GM21526 (cell line): ENCODE data around the gene DSCAM.
"Not testable (repeated sequence)": the region's sequence is repeated elsewhere in the genome, so short reads cannot be mapped to it uniquely, and the experiment has no call there.

Experiments used
- ATAC-seq: cut with Tn5 transposase; IDR thresholded peaks from one replicate; pipeline ENCODE4 v1.9.1; 2021; ENCODE audit warnings: moderate library complexity; ENCODE audit not compliant: unreplicated experiment, low FRiP score

DSCAM gene

DNA sequence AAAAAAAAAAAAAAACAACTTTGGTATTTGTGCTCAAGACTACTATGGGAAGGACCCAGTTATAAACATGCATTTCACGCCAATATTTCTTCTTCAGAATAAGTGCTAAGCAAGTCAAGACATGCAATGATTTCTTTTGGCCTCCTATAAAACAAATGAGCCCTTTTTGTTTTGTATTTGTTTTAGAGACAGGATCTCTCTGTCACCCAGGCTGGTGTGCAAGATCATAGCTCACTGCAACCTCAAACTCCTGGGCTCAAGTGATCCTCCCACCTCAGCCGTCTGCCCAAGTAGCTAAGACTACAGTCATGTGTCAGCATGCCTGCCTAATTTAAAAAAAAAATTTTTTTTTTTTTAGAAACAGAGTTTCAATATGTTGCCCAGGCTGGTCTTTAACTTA, 631.0 kb downstream of the DSCAM start:
- no peak for ATAC-seq

DNA sequence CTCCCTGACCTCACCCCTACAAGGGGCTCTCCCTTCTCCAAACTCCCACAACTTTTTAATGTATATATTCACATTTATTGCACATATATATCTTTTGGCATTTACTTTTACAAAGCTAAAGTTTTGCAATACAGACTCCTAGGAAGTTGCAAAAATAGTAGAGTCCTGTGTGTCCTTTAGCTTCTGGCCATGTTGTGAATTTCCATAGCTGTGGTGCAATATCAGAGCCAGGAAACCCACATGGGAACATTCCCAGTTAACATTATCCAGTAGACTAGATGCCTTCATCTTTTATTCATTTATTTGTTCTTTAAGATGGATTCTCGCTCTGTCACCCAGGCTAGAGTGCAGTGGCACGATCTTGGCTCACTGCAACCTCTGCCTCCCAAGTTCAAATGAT, 636.7 kb downstream of the DSCAM start:
- no peak for ATAC-seq

DNA sequence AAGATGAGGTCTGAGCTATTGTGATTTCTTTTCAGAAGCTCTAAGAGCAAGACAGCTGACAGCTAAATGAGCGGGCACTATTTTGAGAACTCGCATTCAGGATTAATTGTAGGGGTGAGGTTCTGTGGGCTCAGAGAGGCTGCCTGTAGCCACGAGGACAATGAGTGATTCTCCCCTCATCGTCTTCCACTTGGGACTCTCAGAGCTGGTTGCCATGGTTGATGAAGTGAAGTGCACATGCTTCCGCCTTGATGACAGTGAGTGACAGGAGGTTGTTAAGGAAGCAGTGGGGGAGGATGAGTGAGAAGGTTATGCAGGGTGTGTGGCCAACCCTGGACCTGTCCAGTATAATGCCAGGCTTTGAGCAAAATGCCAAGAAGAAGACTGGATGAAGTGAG, 638.0 kb downstream of the DSCAM start:
- no peak for ATAC-seq

DNA sequence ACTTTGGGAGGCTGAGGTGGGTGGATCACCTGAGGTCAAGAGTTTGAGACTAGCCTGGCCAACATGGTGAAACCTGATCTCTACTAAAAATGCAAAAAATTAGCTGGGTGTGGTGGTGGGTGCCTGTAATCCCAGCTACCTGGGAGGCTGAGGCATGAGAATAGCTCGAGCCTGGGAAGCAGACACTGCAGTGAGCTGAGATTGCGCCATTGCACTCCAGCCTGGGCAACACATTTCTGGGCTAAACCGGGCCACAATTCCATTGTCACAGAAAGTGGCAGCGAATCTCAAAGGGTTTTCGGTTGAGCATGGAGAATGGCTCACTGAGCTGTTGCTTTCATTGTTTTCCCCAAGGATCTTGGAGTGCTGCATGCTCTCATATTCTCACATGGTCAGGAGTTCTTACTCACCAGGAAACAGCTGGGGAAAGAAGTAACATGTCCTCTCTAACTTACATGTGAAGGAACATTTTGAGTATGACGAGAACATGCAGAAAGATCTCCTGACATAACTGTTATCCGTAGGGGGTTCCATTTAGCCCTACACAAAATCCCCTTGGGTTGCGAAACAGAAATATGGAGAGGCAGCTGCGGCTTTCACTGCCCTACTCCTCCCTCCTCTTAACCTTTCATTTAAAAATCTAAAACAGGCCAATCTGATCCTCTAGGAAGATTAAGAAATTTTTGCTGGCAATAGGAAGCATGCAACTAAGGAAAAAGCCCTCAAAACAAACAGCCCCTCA, 638.6 kb downstream of the DSCAM start:
- no peak for ATAC-seq

DNA sequence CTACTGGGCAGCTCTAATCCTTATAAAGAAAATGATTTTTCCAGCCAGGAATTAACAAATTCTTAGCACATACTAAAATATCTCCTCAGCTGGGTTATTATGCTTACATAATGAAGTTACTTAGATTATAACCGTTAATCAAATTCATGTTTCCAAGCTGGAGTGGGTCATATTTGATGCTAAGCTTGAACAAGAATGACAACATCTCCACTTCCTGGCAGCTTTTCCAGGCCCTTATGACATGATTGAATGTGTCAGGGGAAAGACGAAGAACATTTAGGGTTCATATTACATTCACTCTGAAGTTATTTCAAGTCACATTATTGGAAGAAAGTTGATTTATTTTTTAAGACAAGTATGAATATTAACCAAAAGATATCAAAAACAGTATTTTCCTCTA, 646.0 kb downstream of the DSCAM start:
- ATAC-seq, result no peak

DNA sequence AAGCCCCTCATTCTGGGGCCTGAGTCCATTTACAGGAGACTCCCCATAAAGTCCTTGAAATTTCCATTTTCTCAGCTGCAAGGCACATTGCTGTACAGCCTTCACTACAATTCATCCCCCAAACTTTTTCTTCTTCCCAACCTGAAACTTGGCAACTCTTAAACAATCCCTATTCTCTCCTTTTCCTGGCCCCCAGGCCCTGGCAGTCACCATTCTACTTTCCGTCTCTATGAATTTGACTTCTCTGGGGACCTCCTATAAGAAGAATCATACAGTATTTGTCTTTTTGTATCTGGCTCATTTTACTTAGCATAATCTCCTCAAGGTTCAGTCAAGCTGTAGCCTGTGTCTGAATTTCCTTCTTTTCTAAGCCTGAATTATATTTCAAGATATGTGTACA, 646.8 kb downstream of the DSCAM start:
- ATAC-seq, result no peak

DNA sequence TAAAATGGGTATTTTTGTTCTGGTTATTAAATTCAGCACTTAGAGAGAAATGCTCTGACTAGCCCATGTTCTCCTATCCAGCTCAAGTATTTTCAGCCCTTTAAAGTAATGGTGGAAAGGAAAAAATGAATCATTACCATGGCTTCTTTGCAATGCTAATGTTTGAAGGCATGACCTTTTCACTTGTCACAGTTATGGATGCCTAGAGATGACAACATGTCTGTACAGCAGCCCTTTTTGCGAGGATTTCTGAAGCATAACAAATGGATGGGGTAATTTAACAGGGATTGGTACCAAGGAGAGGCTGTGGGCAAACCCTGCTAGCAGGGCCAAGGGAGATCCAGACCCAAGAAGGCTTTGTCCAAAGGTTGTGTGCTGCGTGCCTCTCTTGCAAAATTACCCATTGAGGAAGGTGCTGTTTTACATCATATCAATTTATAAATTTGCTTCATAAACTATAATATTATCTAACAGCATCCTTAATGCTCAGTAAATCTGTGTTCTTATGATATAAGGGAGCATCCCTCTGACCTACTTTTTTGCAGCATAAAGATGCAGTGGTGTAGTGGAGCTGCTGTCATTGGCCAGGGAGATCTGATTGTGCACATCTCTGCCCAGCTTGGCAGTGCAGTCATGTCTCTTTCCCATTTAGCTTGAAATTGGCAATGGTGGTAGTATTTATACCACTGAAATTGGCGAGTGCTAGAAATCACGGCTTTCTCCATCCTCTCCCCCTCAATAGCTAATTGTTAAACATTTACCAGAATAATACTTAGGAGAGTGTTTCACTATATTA, 652.6 kb downstream of the DSCAM start:
- no peak for ATAC-seq

DNA sequence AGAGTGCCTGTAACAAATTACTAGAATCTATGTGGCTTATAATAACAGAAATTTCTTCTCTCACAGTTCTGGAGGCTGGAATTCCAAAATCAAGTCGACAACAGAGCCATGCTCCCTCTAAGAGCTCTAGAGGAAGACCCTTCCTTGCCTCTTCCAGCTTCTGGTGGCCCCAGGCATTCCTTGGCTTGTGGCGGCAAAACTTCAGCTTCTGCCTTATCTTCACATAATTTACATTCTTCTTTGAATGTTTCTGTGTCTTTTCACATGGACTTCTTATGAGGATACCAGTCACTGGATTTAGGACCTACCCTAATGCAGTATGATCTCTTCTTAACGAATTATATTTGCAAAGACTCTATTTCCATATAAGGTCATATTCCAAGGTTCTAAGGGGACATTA, 655.3 kb downstream of the DSCAM start:
- no peak for ATAC-seq

DNA sequence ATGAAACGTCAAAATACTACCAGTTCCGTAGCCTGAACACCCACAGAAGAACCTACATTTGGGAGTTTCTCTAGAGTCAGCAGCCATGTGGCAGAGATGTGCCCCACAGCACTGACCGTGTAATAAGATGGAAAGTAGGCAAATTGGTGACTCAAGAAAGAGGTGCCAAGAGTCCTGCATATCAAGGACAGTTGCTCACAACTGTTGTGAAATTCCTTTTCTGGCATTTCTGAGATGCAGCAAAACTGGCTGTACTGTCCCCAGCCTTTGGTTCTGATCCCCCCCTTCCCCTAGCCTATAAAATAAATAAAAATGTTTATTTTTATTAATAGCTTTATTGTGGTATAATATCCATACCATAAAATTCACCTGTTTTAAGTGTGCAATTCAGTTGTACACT, 655.8 kb downstream of the DSCAM start:
- no peak for ATAC-seq

DNA sequence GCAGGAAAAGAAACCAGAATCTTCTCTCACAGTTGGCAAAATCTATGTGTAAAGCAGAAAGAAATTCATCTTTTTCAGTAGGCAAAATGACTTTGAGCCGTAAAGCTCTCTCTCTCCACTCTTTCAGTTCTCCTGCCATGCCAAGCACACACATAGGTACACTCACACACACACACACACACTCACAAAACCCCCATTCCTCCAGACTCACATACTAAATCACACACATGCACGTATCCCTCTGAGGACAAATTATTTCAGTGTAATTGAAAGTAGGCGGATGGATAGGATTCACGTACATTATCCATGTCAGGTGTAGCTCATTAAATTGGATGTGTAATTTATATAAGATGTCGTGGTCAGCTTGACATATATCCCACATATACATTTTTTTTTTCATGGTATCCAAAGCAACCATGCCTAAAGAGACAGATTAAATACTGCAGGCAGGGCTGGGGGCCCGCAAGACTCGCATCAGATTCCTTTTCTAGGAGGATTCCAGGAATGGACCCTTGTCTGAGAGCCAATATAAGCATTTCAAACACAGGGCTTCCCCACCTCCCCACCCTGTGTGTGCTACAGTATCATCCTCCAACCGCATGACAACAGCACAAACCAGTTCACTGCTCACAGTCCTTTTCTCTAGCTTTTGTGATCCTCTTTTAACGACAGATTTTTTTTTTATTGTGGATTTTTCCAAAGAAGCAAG, 658.9 kb downstream of the DSCAM start:
- ATAC-seq, result no peak

DNA sequence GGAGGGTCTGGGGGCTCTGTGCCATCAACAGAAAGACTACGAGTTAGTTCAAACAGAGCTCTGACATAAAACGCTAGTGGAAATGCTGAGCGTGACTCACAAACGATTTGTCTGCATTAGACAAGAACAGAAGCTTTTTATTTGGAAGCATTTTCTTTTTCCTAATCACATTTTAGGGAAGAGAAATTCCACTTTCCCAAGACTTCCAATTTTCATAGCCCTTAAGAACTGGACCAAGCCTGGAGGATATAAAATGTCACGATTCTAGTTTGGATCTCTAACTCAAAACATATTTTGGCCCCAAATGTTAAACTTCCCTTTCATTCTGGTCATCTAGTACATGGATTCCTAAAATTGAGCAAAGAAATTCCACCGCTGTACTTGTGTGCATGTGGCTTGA, 659.7 kb downstream of the DSCAM start:
- no peak for ATAC-seq

DNA sequence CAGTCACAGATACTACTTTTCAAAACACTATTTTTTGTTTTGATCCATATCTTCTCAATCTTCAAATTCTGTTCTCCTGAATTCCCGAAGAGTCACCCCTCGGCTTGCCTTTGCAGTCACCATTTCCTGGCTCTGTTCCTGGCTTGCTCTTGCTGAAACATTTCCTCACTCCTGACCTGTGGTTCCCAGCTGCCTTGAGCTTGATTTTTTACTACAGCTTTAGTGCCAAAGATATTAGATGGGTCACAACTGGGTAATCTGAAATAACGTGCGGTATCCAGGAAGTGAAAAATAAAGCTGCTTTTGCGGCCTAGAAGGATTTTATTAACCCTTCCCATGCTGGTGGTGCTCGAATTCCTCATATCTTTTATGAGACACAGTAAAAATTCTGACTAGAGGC, 660.9 kb downstream of the DSCAM start:
- ATAC-seq, result no peak

DNA sequence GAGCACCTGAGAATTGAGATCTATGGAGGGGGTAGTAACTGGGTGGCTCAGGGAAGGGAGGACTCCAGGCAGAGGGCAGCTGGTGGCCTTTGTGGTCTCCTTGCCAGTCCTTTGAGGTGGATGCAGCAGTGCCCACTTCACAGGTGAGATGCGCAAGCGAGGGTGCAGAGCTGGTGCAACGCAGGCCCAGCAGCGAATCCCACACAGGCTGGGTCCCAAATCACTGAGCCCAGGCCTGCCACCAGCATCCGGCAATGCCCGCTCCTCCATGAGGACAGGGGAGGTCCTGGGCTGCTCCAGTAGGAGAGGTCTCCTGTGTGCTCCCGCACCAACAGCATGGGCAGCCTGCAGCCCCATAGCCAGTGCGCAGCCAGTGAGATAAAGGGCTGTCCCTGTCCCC, 661.8 kb downstream of the DSCAM start:
- ATAC-seq, result no peak

DNA sequence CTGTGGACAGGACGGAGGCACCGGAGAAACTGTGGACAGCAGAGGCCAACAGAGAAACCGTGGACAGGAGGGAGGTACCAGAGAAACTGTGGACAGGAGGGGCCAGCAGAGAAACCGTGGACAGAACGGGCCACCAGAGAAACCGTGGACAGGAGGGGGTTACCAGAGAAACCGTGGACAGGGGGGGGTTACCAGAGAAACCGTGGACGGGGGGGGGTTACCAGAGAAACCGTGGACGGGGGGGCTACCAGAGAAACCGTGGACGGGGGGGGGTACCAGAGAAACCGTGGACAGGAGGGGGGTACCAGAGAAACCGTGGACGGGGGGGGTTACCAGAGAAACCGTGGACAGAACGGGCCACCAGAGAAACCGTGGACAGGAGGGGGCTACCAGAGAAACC, 664.5 kb downstream of the DSCAM start:
- not testable (repeated sequence) for ATAC-seq

DNA sequence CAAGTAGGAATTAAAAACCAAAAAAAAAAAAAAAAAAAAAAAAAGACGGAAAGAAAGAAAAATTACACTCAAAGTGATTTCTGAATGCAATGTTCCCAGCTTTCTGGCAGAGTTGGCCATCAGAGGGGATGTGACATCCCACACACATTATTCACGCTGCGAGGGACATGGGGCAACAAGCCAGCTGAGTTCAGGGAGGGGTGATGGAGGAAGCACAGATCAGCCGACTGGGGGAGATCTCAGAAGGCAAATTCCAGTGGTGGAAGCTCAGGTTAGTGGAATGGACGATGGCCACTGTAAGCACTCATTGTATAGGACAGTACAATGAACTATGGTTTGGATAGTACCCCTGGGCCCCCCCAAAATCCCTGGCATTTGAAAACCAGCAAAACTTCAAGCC, 667.8 kb downstream of the DSCAM start:
- no peak for ATAC-seq

DNA sequence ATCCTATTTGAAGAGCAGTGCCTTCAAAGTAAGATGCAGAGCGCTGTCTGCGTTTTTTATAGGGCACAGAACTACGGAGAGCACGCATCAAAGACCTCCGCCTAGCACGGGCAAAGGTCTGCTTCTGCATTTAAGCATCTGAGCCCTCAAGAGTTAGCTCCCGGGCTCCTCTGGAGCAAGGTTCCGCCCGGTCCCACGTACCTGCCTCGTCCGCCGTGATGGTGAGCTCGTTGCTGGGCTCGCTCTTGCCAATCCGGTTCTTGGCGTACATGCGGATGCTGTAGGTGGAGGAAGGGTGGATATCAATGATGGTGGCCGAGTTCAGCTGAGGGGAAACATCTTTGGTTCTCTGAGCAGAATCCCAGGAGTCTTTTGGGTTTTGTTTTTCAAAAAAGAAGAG, 668.2 kb downstream of the DSCAM start:
- ATAC-seq, result no peak

DNA sequence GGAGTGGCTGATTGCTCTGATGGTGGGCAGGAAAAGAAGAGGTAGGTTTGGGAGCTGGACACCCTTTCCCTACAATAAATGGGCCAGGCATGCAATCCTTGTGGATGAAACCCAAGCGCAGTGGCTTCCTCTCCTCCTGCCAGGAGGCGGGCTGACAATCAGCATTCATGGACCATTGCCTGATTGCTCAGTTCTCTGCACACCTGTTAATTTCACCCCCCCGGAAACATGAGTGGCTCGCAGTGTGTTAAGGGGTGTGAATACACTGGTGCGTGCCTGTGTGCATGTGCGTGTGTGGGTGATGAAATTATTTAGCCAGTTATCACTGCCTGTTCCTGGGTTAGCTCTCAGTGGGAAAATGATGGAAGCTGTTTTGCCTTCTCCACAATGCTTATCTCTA, 669.0 kb downstream of the DSCAM start:
- no peak for ATAC-seq

DNA sequence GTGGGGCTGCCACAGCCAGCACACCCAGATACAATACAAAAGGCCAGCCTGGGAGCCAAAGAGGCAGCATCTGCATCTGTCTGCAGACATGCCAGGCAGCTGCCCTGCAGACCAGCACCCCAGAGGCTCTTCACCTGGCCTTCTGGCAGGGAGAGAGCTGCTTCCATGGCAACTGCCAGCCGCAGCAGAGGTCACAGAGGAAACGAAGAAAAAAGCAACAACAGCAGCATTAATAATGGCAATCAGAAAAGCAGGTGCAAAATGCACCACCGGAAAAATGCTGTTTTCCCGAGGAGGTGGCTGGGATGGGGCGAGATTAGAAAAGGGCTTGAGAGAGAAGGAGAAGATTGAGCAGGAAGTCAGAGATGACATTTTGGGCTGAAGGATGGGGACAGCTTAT, 670.2 kb downstream of the DSCAM start:
- ATAC-seq, result no peak

DNA sequence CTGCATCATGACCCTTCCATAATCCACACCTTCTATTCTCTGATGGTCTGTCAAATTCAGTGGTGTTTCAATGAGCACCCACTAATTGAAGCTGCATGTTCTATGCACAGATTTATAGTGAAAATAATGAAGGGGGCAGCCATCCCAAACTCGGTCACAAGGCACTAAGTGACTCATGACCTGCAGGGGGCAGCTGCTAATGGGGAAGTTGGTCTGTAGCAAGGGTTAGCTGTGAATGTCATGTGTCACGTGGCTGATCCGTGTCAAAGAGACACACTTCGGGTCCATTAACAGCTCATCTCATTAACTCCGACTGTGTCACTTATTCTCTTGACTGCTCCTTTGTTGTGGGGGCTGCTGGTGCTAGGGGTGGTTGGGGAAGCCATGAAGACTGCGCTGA, 673.1 kb downstream of the DSCAM start:
- ATAC-seq, result no peak

DNA sequence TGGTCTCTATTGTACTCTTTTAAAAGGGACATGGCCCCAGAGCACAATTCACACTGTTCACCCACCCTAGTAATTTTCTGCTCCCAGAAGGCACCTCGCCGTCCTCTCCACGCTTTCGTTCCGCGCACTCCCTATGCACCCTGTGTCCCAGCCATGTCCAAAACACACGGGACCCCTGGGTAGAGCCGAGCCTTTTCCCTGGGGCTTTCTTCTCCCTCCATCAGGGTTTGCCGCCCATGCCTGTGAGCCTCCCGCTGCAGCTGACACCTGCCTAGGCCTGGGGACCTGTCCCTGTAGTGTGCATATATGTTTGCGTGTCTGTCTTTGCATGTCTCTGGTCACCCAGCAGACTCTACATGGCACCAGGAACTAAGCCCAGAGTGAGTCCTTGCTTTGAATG, 677.0 kb downstream of the DSCAM start:
- no peak for ATAC-seq

DNA sequence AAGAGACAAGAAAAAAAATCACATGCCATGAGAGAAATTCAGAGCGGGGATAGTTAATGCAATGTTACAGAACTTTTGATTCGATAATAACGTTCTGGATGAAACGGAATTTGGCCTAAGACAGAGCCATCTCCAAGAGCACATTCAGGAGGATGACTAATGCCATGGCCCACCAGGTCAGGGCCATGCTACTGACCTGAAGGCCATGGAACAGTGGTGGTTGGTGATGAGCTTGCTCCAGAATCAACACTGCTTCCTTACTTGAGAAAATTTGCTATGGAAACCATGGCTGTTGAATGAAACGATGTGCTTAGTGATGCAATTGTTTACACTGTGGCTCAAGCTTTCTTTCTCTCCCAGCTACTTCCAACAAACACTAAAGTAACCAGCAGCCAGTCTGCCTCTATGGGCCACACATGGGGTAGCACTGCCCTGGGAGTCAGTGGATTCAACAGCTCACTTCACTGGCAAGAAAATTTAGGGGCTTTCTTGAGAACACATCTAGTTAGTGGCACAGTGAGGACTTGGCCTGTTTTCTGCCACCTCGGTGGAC, 680.6 kb downstream of the DSCAM start:
- no peak for ATAC-seq

DNA sequence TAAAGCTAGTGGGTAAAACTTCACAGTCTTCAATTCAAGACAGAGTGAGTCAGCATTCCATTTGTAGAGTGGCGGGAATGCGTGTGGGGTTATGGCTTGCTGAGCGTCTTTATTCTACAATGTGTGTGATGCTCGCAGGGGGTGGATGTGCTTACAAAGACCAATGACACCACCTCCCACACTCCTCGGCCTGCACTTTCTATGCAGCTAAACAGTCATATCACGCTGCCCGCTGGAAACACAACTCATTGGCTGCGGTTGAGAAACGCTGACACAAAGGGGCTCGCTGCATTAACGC, 681.2 kb downstream of the DSCAM start:
- ATAC-seq, result no peak
